HepG2 (cell line): ENCODE measurements around the gene TBKBP1. TPM values are rescaled to one million over a fixed set of nuclear protein-coding genes. Genes with fewer than 3 reads are reported as not detected.
A peak's percentile ranks its signal among the peaks of the same experiment; 100 is the strongest.

Source experiments
- ATF4 ChIP-seq, 2 experiments: fragments of 450-650 bp in 1 of 2; sonication (generic) in 1 of 2; formaldehyde crosslinking; IDR thresholded peaks; 2 replicates each; pipeline versions ENCODE4 v1.5.0 to v1.8.0; 2020 to 2022; ENCODE audit warnings: mild to moderate bottlenecking in 1 of 2, missing genetic modification reagents in 1 of 2
- CC2D1A ChIP-seq: sonication (generic); formaldehyde crosslinking; IDR thresholded peaks from 2 replicates; pipeline ENCODE4 v1.8.1; 2023; ENCODE audit warnings: mild to moderate bottlenecking, missing genetic modification reagents
- CCDC6 ChIP-seq: sonication (generic); formaldehyde crosslinking; IDR thresholded peaks from 2 replicates; pipeline ENCODE4 v1.8.1; 2022; ENCODE audit warnings: mild to moderate bottlenecking, missing genetic modification reagents, moderate library complexity
- ETV5 ChIP-seq: IDR thresholded peaks from 2 replicates; pipeline ENCODE4 v1.6.1; 2018; ENCODE audit warnings: missing biosample characterization, missing genetic modification reagents, inconsistent platforms, borderline replicate concordance
- POLR2AphosphoS2 ChIP-seq: IDR thresholded peaks from 2 replicates; pipeline ENCODE4 v1.6.1; 2011; ENCODE audit warnings: low read depth, low read length, improper control_type of control experiment
- RNF2 ChIP-seq: fragments of 450-650 bp; conservative IDR thresholded peaks from 2 replicates; pipeline ENCODE4 v1.6.1; 2016; ENCODE audit warnings: low read depth
- SNAI1 ChIP-seq: sonication (generic); formaldehyde crosslinking; IDR thresholded peaks from 2 replicates; pipeline ENCODE4 v1.5.0; 2020; ENCODE audit warnings: mild to moderate bottlenecking, missing genetic modification reagents, borderline replicate concordance
- SNAPC2 ChIP-seq: sonication (generic); formaldehyde crosslinking; IDR thresholded peaks from 2 replicates; pipeline ENCODE4 v1.8.1; 2022; ENCODE audit warnings: mild to moderate bottlenecking, missing genetic modification reagents
- TBX2 ChIP-seq: sonication (generic); formaldehyde crosslinking; IDR thresholded peaks from 2 replicates; pipeline ENCODE4 v1.5.0; 2020; ENCODE audit warnings: missing genetic modification reagents, mild to moderate bottlenecking, borderline replicate concordance
- ZMYM3 ChIP-seq: sonication (generic); formaldehyde crosslinking; IDR thresholded peaks from 2 replicates; pipeline ENCODE4 v1.5.1; 2020; ENCODE audit warnings: mild to moderate bottlenecking, missing genetic modification reagents
- ZNF274 ChIP-seq: sonication (generic); formaldehyde crosslinking; IDR thresholded peaks from 2 replicates; pipeline ENCODE4 v1.5.1; 2020; ENCODE audit warnings: mild to moderate bottlenecking, missing genetic modification reagents
- ZNF577 ChIP-seq: sonication (generic); formaldehyde crosslinking; IDR thresholded peaks from 2 replicates; pipeline ENCODE4 v1.4.0; 2020; ENCODE audit warnings: mild to moderate bottlenecking, low read depth, missing genetic modification reagents, borderline replicate concordance
- ZNF614 ChIP-seq: IDR thresholded peaks from 2 replicates; pipeline ENCODE4 v1.6.1; 2018; ENCODE audit warnings: missing biosample characterization, missing genetic modification reagents, inconsistent platforms, borderline replicate concordance
- ZNF839 ChIP-seq: sonication (generic); formaldehyde crosslinking; IDR thresholded peaks from 2 replicates; pipeline ENCODE4 v1.4.0; 2020; ENCODE audit warnings: missing genetic modification reagents, mild to moderate bottlenecking, borderline replicate concordance
- ZSCAN30 ChIP-seq: sonication (generic); formaldehyde crosslinking; IDR thresholded peaks from 2 replicates; pipeline ENCODE4 v1.5.0; 2020; ENCODE audit warnings: mild to moderate bottlenecking, missing genetic modification reagents
- polyA plus RNA-seq, 8 experiments: library from polyadenylated mRNA; depleted of rRNA in 3 of 8; stranded (reverse) in 7 of 8; unstranded in 1 of 8; fragments of >200 nt; fragmentation: Illumina TruSeq in 4 of 8; extraction: Trizol in 4 of 8; gene quantifications; 2 replicates each; pipeline versions ENCODE4 v1.2.1 to v1.2.3, GENCODE V29; 2011 to 2016; ENCODE audit warnings: low read depth in 4 of 8, missing spikeins in 1 of 8, mixed read lengths in 1 of 8; ENCODE audit not compliant: insufficient read depth in 1 of 8
- total RNA-seq, 5 experiments: library from RNA; depleted of rRNA; stranded (reverse); fragments of >200 nt; fragmentation: Illumina TruSeq; extraction: Trizol; gene quantifications; 2 replicates each; pipeline ENCODE4 v1.2.3, GENCODE V29; 2016; ENCODE audit warnings: low read depth in 1 of 5
- TF ChIP-seq, protein P1 (sequence below): sonication (generic); formaldehyde crosslinking; conservative IDR thresholded peaks from 2 replicates; pipeline ENCODE4 v1.8.0; 2022; ENCODE audit warnings: missing genetic modification reagents
- TF ChIP-seq, protein P2 (sequence below), 2 experiments: sonication (generic) in 1 of 2; formaldehyde crosslinking in 1 of 2; IDR thresholded peaks; 2 replicates each; pipeline versions ENCODE4 v1.4.0 to v1.6.1; 2016 to 2020; ENCODE audit warnings: borderline replicate concordance in 1 of 2, low read depth in 1 of 2, mild to moderate bottlenecking in 1 of 2, missing genetic modification reagents in 1 of 2
- TF ChIP-seq, protein P3 (sequence below): sonication (generic); formaldehyde crosslinking; IDR thresholded peaks from 2 replicates; pipeline ENCODE4 v1.4.0; 2020; ENCODE audit warnings: mild to moderate bottlenecking, missing genetic modification reagents

TBKBP1 gene
- total and polyA plus RNA-seq, 2 of the 13 experiments (the other 11 are each of a cell fraction or from before 2014, with no cell fraction given) = 2.6 to 7.0 TPM

- TF ChIP-seq ATF4 (CRISPR knock-in tag; IDR thresholded peaks at IDR 0.05) = no peak
- 0 out of 2 replicates have a peak, but pooled peaks have one; percentile 32 for TF ChIP-seq CC2D1A (CRISPR knock-in tag)
- no peak for TF ChIP-seq SNAI1 (CRISPR knock-in tag)
- TF ChIP-seq TBX2 (CRISPR knock-in tag) = peak; percentile 24; the same call in 1 of the 2 replicates
- TF ChIP-seq, protein P1, sequence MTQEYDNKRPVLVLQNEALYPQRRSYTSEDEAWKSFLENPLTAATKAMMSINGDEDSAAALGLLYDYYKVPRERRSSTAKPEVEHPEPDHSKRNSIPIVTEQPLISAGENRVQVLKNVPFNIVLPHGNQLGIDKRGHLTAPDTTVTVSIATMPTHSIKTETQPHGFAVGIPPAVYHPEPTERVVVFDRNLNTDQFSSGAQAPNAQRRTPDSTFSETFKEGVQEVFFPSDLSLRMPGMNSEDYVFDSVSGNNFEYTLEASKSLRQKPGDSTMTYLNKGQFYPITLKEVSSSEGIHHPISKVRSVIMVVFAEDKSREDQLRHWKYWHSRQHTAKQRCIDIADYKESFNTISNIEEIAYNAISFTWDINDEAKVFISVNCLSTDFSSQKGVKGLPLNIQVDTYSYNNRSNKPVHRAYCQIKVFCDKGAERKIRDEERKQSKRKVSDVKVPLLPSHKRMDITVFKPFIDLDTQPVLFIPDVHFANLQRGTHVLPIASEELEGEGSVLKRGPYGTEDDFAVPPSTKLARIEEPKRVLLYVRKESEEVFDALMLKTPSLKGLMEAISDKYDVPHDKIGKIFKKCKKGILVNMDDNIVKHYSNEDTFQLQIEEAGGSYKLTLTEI (CRISPR knock-in tag) = no peak
- TF ChIP-seq RNF2 = no peak
- TF ChIP-seq ZNF839 (CRISPR knock-in tag) = 0 out of 2 replicates have a peak, but pooled peaks have one; percentile 10
- TF ChIP-seq, protein P2, sequence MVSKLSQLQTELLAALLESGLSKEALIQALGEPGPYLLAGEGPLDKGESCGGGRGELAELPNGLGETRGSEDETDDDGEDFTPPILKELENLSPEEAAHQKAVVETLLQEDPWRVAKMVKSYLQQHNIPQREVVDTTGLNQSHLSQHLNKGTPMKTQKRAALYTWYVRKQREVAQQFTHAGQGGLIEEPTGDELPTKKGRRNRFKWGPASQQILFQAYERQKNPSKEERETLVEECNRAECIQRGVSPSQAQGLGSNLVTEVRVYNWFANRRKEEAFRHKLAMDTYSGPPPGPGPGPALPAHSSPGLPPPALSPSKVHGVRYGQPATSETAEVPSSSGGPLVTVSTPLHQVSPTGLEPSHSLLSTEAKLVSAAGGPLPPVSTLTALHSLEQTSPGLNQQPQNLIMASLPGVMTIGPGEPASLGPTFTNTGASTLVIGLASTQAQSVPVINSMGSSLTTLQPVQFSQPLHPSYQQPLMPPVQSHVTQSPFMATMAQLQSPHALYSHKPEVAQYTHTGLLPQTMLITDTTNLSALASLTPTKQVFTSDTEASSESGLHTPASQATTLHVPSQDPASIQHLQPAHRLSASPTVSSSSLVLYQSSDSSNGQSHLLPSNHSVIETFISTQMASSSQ (IDR thresholded peaks at IDR 0.05; ENCODE audit: low read depth) = no peak
- TF ChIP-seq, protein P2 (CRISPR knock-in tag; IDR thresholded peaks at IDR 0.05; ENCODE audit: borderline replicate concordance) = no peak
- no peak for TF ChIP-seq CCDC6 (CRISPR knock-in tag)
- TF ChIP-seq SNAPC2 (CRISPR knock-in tag) = no peak
- no peak for TF ChIP-seq ZSCAN30 (CRISPR knock-in tag)
- TF ChIP-seq ZNF274 (CRISPR knock-in tag) = no peak
- no peak for TF ChIP-seq ZNF577 (CRISPR knock-in tag)
- no peak for TF ChIP-seq POLR2AphosphoS2
- TF ChIP-seq, protein P3, sequence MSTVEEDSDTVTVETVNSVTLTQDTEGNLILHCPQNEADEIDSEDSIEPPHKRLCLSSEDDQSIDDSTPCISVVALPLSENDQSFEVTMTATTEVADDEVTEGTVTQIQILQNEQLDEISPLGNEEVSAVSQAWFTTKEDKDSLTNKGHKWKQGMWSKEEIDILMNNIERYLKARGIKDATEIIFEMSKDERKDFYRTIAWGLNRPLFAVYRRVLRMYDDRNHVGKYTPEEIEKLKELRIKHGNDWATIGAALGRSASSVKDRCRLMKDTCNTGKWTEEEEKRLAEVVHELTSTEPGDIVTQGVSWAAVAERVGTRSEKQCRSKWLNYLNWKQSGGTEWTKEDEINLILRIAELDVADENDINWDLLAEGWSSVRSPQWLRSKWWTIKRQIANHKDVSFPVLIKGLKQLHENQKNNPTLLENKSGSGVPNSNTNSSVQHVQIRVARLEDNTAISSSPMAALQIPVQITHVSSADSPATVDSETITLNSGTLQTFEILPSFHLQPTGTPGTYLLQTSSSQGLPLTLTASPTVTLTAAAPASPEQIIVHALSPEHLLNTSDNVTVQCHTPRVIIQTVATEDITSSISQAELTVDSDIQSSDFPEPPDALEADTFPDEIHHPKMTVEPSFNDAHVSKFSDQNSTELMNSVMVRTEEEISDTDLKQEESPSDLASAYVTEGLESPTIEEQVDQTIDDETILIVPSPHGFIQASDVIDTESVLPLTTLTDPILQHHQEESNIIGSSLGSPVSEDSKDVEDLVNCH = no peak
- no peak for TF ChIP-seq ZNF614
- TF ChIP-seq ZMYM3 (CRISPR knock-in tag) = peak; percentile 61; the same call in 1 of the 2 replicates
- TF ChIP-seq ETV5 (CRISPR knock-in tag) = no peak
These were observed 38.6 kb downstream of the TBKBP1 start (continued) for GRCh38 chr17:47732399-47733046.
